Stimulated activated CD4-positive, alpha-beta T cell treated with anti-CD3 and anti-CD28 coated beads, TNF-alpha, amount 100 ng/mL, for 24 hours (primary cell): ENCODE results near the gene CPM.

Source experiments
- DNase-seq, 3 experiments: peaks; one replicate each; pipeline ENCODE4 v3.0.0-alpha.2; 2020; ENCODE audit warnings: low read depth in 3 of 3

Gene CPM

GRCh38 chr12:68904351-68904962 is 28.5 kb downstream of the CPM start:
- DNase-seq = no peak

- no peak for DNase-seq
These were observed 29.5 kb downstream of the CPM start for GRCh38 chr12:68903511-68903910.

GRCh38 chr12:68901551-68901950 is 31.4 kb downstream of the CPM start:
- DNase-seq = no peak

- DNase-seq = no peak
These were observed 31.8 kb downstream of the CPM start for GRCh38 chr12:68901145-68901544.

GRCh38 chr12:68900241-68900640 is 32.7 kb downstream of the CPM start:
- no peak for DNase-seq

GRCh38 chr12:68899251-68899771 is 33.7 kb downstream of the CPM start:
- no peak for DNase-seq

- DNase-seq = no peak
These were observed 36.0 kb downstream of the CPM start for GRCh38 chr12:68896881-68897540.

GRCh38 chr12:68894276-68894855 is 38.6 kb downstream of the CPM start:
- no peak for DNase-seq

- no peak for DNase-seq
These were observed 39.2 kb downstream of the CPM start for GRCh38 chr12:68893741-68894140.

GRCh38 chr12:68893201-68893600 is 39.8 kb downstream of the CPM start:
- no peak for DNase-seq

- no peak for DNase-seq
These were observed 41.8 kb downstream of the CPM start for GRCh38 chr12:68891141-68891540.

GRCh38 chr12:68890701-68891113 is 42.3 kb downstream of the CPM start:
- DNase-seq = no peak

- no peak for DNase-seq
These were observed 44.7 kb downstream of the CPM start for GRCh38 chr12:68888243-68888642.

GRCh38 chr12:68887641-68888040 is 45.3 kb downstream of the CPM start:
- DNase-seq = no peak

GRCh38 chr12:68886636-68887572 is 46.1 kb downstream of the CPM start:
- no peak for DNase-seq

- no peak for DNase-seq
These were observed 47.6 kb downstream of the CPM start for GRCh38 chr12:68885381-68885780.

GRCh38 chr12:68884251-68884650 is 48.7 kb downstream of the CPM start:
- DNase-seq = no peak

GRCh38 chr12:68883151-68883550 is 49.8 kb downstream of the CPM start:
- DNase-seq = no peak

- DNase-seq = no peak
These were observed 50.6 kb downstream of the CPM start for GRCh38 chr12:68882251-68882964.

GRCh38 chr12:68880660-68881325 is 52.2 kb downstream of the CPM start:
- no peak for DNase-seq

GRCh38 chr12:68878846-68879245 is 54.1 kb downstream of the CPM start:
- no peak for DNase-seq
